ENCODE data around the gene POLR2J. TPM values are rescaled to one million over a fixed set of nuclear protein-coding genes. Genes with fewer than 3 reads are reported as not detected.

POLR2J gene
- total RNA-seq, 1 experiment from 2014 or later, result 66.9 TPM

- Histone ChIP-seq H3K9me2 (ENCODE audit: insufficient read depth) (no peaks in the 10 kb centered on the region), H3K79me2 (ENCODE audit: low read depth) (peaks cover 9% of the 10 kb centered on the region; the same call in 1 of the 2 replicates), H3K9me3 (ENCODE audit: insufficient read depth, low read depth) (no peaks in the 10 kb centered on the region), H2AFZ (no peak overlapping the region), H3F3A (ENCODE audit: insufficient read depth, low read depth) (no peaks in the 10 kb centered on the region; the same call in 1 of the 2 replicates), H3K36me3 (ENCODE audit: low read depth) (no peaks in the 10 kb centered on the region), H4K20me1 (ENCODE audit: insufficient read depth) (no peaks in the 10 kb centered on the region), H3K4me2 (no peak overlapping the region), H3K4me3 (no peak overlapping the region), H3K4me1 (replicated peaks; ENCODE audit: insufficient read depth) (peaks cover 9% of the 10 kb centered on the region), H3K27ac (no peak overlapping the region), H3K27me3 (ENCODE audit: insufficient read depth, low read depth) (no peaks in the 10 kb centered on the region)
- ChIA-PET CTCF (interaction anchor here (0.6 kb wide), 1 partner anchor 34 kb away, joined by 5 read pairs; no protein-coding TSS in a partner anchor), POLR2A (ENCODE audit: unreplicated experiment) (no interaction called here)
- intact Hi-C loops (cut with micrococcal nuclease; ENCODE audit: unreplicated experiment), result loop anchor here (10.0 kb wide), 1 partner anchor 194 kb away; no protein-coding TSS in a partner anchor
- DNase-seq, result no peak
- no TSS peak for BruUV-seq (replicated peaks)
- TF ChIP-seq, protein P1, sequence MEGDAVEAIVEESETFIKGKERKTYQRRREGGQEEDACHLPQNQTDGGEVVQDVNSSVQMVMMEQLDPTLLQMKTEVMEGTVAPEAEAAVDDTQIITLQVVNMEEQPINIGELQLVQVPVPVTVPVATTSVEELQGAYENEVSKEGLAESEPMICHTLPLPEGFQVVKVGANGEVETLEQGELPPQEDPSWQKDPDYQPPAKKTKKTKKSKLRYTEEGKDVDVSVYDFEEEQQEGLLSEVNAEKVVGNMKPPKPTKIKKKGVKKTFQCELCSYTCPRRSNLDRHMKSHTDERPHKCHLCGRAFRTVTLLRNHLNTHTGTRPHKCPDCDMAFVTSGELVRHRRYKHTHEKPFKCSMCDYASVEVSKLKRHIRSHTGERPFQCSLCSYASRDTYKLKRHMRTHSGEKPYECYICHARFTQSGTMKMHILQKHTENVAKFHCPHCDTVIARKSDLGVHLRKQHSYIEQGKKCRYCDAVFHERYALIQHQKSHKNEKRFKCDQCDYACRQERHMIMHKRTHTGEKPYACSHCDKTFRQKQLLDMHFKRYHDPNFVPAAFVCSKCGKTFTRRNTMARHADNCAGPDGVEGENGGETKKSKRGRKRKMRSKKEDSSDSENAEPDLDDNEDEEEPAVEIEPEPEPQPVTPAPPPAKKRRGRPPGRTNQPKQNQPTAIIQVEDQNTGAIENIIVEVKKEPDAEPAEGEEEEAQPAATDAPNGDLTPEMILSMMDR (conservative IDR thresholded peaks at IDR 0.05), result no peak
- TF ChIP-seq EZH2 (IDR thresholded peaks at IDR 0.05; ENCODE audit: low read depth), result no peak
Observed at GRCh38 chr7:102468478-102469350, 10.0 kb downstream of the POLR2J start.

GRCh38 chr7:102467581-102468477, 10.9 kb downstream of the POLR2J start:
- Histone ChIP-seq H3F3A (ENCODE audit: insufficient read depth, low read depth) (no peaks in the 10 kb centered on the region; the same call in 1 of the 2 replicates), H3K9me2 (ENCODE audit: insufficient read depth) (no peaks in the 10 kb centered on the region), H3K27ac (no peak overlapping the region), H3K4me1 (replicated peaks; ENCODE audit: insufficient read depth) (peaks cover 12% of the 10 kb centered on the region), H3K36me3 (ENCODE audit: low read depth) (no peaks in the 10 kb centered on the region), H2AFZ (no peak overlapping the region), H3K9me3 (ENCODE audit: insufficient read depth, low read depth) (no peaks in the 10 kb centered on the region), H3K27me3 (ENCODE audit: insufficient read depth, low read depth) (no peaks in the 10 kb centered on the region), H3K4me2 (no peak overlapping the region), H4K20me1 (ENCODE audit: insufficient read depth) (no peaks in the 10 kb centered on the region), H3K79me2 (ENCODE audit: low read depth) (peaks cover 17% of the 10 kb centered on the region; the same call in 1 of the 2 replicates), H3K4me3 (no peak overlapping the region)
- ChIA-PET POLR2A (ENCODE audit: unreplicated experiment) (no interaction called here), CTCF (interaction anchor here (0.6 kb wide), 9 partner anchors 27 to 1921 kb away, joined by 3 to 7 read pairs (median 4); no protein-coding TSS in a partner anchor)
- intact Hi-C loops (cut with micrococcal nuclease; ENCODE audit: unreplicated experiment), result loop anchor here (10.0 kb wide), 1 partner anchor 193 kb away; no protein-coding TSS in a partner anchor
- no peak for DNase-seq
- no peak for TF ChIP-seq EZH2 (IDR thresholded peaks at IDR 0.05; ENCODE audit: low read depth)
- TF ChIP-seq, protein P1 (conservative IDR thresholded peaks at IDR 0.05), result no peak
- BruUV-seq (replicated peaks), result no TSS peak

DNA sequence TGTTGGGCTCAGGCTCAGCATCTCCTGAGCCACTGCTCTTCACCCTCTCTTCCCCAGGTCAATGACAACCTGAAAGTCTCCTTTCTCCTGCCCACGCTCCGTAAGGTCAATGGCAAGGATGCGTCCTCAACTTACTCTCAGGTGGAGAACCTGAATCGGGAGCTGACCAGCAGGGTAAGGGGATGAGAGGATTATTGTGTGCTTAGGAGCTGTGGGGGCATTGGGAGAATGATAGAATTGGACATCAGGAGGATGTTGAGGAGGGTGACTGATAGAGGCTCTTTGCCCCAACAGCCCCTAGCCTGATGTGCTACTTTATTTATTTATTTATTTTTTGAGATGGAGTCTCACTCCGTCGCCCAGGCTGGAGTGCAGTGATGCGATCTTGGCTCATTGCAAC, 12.6 kb downstream of the POLR2J start:
- ChIA-PET CTCF (interaction anchor here (0.5 to 0.6 kb wide), 3 partner anchors 10 to 70 kb away, joined by 4 to 5 read pairs (median 4); partner anchors contain the start of gene PRKRIP1), POLR2A (ENCODE audit: unreplicated experiment) (no interaction called here)
- Histone ChIP-seq H3K4me3 (no peak overlapping the region; the same call in 1 of the 2 replicates), H3K27me3 (ENCODE audit: insufficient read depth, low read depth) (no peaks in the 10 kb centered on the region), H3K36me3 (ENCODE audit: low read depth) (no peaks in the 10 kb centered on the region), H3K4me2 (peak overlapping the region; percentile 91), H2AFZ (no peak overlapping the region), H3K79me2 (ENCODE audit: low read depth) (peaks cover 17% of the 10 kb centered on the region; the same call in 1 of the 2 replicates), H3K9me3 (ENCODE audit: insufficient read depth, low read depth) (no peaks in the 10 kb centered on the region), H3K4me1 (replicated peaks; ENCODE audit: insufficient read depth) (peaks cover 12% of the 10 kb centered on the region), H3K27ac (no peak overlapping the region), H3F3A (ENCODE audit: insufficient read depth, low read depth) (no peaks in the 10 kb centered on the region; the same call in 1 of the 2 replicates), H3K9me2 (ENCODE audit: insufficient read depth) (no peaks in the 10 kb centered on the region), H4K20me1 (ENCODE audit: insufficient read depth) (no peaks in the 10 kb centered on the region)
- no TSS peak for BruUV-seq (replicated peaks)
- intact Hi-C loops (cut with micrococcal nuclease; ENCODE audit: unreplicated experiment), result loop anchor here (10.0 kb wide), 1 partner anchor 191 kb away; no protein-coding TSS in a partner anchor
- DNase-seq, result no peak
- TF ChIP-seq, protein P1 (conservative IDR thresholded peaks at IDR 0.05), result no peak
- TF ChIP-seq EZH2 (IDR thresholded peaks at IDR 0.05; ENCODE audit: low read depth), result no peak
